ENCODE results near the gene TBC1D3B. TPM values are rescaled to one million over a fixed set of nuclear protein-coding genes. Genes with fewer than 3 reads are reported as not detected.
"Not testable (repeated sequence)": the region's sequence is repeated elsewhere in the genome, so short reads cannot be mapped to it uniquely, and the experiment has no call there.

TBC1D3B gene
- 3.4 TPM for total RNA-seq

- H3K4me3 ChIP-seq; H3K9me3 ChIP-seq; H3K27me3 ChIP-seq; H3K4me1 ChIP-seq; H3K27ac ChIP-seq; intact Hi-C loops (cut with DNase I); H3K36me3 ChIP-seq; DNase-seq (ENCODE audit: extremely low spot score in 2 of 2): not testable (repeated sequence)
Measured at GRCh38 chr17:36176536-36176935, at the start of gene TBC1D3B. Gene TBC1D3B, minus strand, starts transcription at chr17:36176636. Its CDS starts 1,586 bp downstream, at chr17:36175050.

- intact Hi-C loops (cut with DNase I) = not testable (repeated sequence)
Measured at GRCh38 chr17:36222967-36223366, 46.5 kb upstream of the TBC1D3B start.

GRCh38 chr17:36221581-36222100 is 45.2 kb upstream of the TBC1D3B start:
- H3K36me3 ChIP-seq; H3K27me3 ChIP-seq; intact Hi-C loops (cut with DNase I); H3K9me3 ChIP-seq; H3K4me1 ChIP-seq; H3K4me3 ChIP-seq; H3K27ac ChIP-seq: not testable (repeated sequence)
- peak in 1 of 2 donors; percentile 81 for DNase-seq (ENCODE audit: extremely low spot score in 2 of 2)

More at GRCh38 chr17:36222967-36223366, 46.5 kb upstream of the TBC1D3B start:
- H3K27me3 ChIP-seq, H3K4me3 ChIP-seq, H3K27ac ChIP-seq, H3K4me1 ChIP-seq, H3K36me3 ChIP-seq, H3K9me3 ChIP-seq: not testable (repeated sequence)
- peak in 1 of 2 donors; percentile 70 for DNase-seq (ENCODE audit: extremely low spot score in 2 of 2)

- DNase-seq (ENCODE audit: extremely low spot score in 2 of 2) = peak in 1 of 2 donors; percentile 96
- intact Hi-C loops (cut with DNase I) = not testable (repeated sequence)
Measured at GRCh38 chr17:36220737-36221580, 44.5 kb upstream of the TBC1D3B start.

GRCh38 chr17:36219556-36219955 is 43.1 kb upstream of the TBC1D3B start:
- H3K27me3 ChIP-seq; H3K4me3 ChIP-seq; H3K9me3 ChIP-seq; H3K4me1 ChIP-seq; intact Hi-C loops (cut with DNase I); H3K27ac ChIP-seq; H3K36me3 ChIP-seq: not testable (repeated sequence)
- peak in 1 of 2 donors; percentile 96 for DNase-seq (ENCODE audit: extremely low spot score in 2 of 2)

More at GRCh38 chr17:36220737-36221580, 44.5 kb upstream of the TBC1D3B start:
- H3K4me3 ChIP-seq, H3K4me1 ChIP-seq, H3K36me3 ChIP-seq, H3K9me3 ChIP-seq, H3K27ac ChIP-seq, H3K27me3 ChIP-seq: not testable (repeated sequence)

- H3K27ac ChIP-seq; H3K27me3 ChIP-seq; intact Hi-C loops (cut with DNase I); H3K4me1 ChIP-seq; H3K4me3 ChIP-seq; H3K9me3 ChIP-seq; H3K36me3 ChIP-seq: not testable (repeated sequence)
- peak; percentile 60 to 96 for DNase-seq (ENCODE audit: extremely low spot score in 2 of 2)
Measured at GRCh38 chr17:36215406-36216308, 39.2 kb upstream of the TBC1D3B start.

- Histone ChIP-seq H3K4me3 (no peak overlapping the region), H3K27me3 (no peaks in the 10 kb centered on the region), H3K4me1 (no peaks in the 10 kb centered on the region), H3K27ac (no peak overlapping the region), H3K36me3 (no peaks in the 10 kb centered on the region), H3K9me3 (no peaks in the 10 kb centered on the region)
- intact Hi-C loops (cut with DNase I) = no loop called here
- DNase-seq (ENCODE audit: extremely low spot score in 2 of 2) = peak in 1 of 2 donors; percentile 87
- no peak for TF ChIP-seq CTCF (IDR thresholded peaks at IDR 0.05)
- TF ChIP-seq POLR2AphosphoS5 (IDR thresholded peaks at IDR 0.05; ENCODE audit: insufficient read depth in 1 of 2, low read depth in 1 of 2) = no peak
- TF ChIP-seq POLR2A (IDR thresholded peaks at IDR 0.05) = no peak
Measured at GRCh38 chr17:36214918-36215317, 38.5 kb upstream of the TBC1D3B start.

GRCh38 chr17:36213695-36214094 is 37.3 kb upstream of the TBC1D3B start:
- Histone ChIP-seq H3K27ac (no peak overlapping the region), H3K4me1 (no peaks in the 10 kb centered on the region), H3K27me3 (no peaks in the 10 kb centered on the region), H3K4me3 (no peak overlapping the region), H3K9me3 (no peaks in the 10 kb centered on the region), H3K36me3 (no peaks in the 10 kb centered on the region)
- DNase-seq (ENCODE audit: extremely low spot score in 2 of 2) = peak in 1 of 2 donors; percentile 92
- intact Hi-C loops (cut with DNase I) = no loop called here
- no peak for TF ChIP-seq POLR2A (IDR thresholded peaks at IDR 0.05)
- TF ChIP-seq POLR2AphosphoS5 (IDR thresholded peaks at IDR 0.05; ENCODE audit: insufficient read depth in 1 of 2, low read depth in 1 of 2) = no peak
- TF ChIP-seq CTCF (IDR thresholded peaks at IDR 0.05) = no peak

All from vagina (tissue), 2 donors.